Stimulated activated CD8-positive, alpha-beta memory T cell treated with anti-CD3 and anti-CD28 coated beads, Interleukin-12 subunit alpha, Interleukin-12 subunit beta, amount 100 ng/mL, for 4 hours (primary cell): Measurements from ENCODE around the gene NPAP1.
"Not testable (repeated sequence)": the region's sequence is repeated elsewhere in the genome, so short reads cannot be mapped to it uniquely, and the experiment has no call there.

Experiments
- DNase-seq: peaks from one replicate; pipeline ENCODE4 v3.0.0-alpha.2; 2020; ENCODE audit warnings: low read depth

The NPAP1 gene, protein sequence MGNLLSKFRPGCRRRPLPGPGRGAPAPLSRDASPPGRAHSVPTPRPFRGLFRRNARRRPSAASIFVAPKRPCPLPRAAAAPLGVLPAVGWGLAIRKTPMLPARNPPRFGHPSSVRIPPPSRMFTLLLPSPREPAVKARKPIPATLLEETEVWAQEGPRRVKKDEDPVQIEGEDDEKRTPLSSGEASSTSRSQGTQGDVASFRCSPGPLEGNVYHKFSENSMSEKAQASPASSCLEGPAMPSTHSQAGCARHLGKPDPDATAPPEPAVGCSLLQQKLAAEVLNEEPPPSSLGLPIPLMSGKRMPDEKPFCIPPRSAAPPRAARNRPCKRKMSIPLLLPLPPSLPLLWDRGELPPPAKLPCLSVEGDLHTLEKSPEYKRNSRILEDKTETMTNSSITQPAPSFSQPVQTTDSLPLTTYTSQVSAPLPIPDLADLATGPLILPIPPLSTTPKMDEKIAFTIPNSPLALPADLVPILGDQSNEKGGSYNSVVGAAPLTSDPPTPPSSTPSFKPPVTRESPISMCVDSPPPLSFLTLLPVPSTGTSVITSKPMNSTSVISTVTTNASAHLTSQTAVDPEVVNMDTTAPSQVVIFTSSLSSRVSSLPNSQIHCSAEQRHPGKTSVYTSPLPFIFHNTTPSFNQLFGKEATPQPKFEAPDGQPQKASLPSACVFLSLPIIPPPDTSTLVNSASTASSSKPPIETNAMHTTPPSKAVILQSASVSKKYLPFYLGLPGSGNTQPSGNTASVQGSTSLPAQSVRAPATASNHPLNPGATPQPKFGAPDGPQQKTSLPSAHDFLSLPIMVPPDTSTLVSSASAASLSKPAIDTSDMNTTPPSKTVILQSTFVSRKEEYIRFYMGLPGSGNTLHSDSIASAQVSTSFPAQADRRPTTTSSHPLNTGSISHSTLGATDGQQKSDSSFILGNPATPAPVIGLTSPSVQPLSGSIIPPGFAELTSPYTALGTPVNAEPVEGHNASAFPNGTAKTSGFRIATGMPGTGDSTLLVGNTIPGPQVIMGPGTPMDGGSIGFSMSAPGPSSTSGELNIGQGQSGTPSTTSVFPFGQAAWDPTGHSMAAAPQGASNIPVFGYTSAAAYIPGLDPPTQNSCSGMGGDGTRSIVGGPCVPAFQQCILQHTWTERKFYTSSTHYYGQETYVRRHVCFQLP

GRCh38 chr15:24675332-24676144, at the start of gene NPAP1:
Gene NPAP1, plus strand, starts transcription at chr15:24675775. Its CDS starts 93 bp downstream, at chr15:24675868.
- DNase-seq, result no peak

DNA sequence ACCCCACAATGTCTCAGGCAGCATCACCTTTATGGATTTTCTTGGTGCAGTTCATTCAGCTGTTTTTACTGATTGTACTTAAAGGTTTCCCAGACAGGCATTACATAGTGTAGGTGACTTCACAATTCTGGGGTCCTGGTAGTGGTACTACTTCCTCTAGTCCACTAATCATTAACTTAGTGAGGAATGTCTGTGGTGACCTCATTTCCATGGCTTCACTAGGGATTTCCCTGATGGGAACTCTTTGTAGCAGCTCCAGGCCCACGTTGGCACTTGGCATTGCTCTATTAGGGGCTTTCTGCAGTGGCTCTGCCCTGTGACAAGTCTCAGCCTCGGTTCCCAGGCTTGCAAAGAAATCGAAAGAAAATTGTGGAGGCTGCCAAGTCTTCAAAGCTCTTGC, 48.1 kb upstream of the NPAP1 start:
- DNase-seq, result no peak

DNA sequence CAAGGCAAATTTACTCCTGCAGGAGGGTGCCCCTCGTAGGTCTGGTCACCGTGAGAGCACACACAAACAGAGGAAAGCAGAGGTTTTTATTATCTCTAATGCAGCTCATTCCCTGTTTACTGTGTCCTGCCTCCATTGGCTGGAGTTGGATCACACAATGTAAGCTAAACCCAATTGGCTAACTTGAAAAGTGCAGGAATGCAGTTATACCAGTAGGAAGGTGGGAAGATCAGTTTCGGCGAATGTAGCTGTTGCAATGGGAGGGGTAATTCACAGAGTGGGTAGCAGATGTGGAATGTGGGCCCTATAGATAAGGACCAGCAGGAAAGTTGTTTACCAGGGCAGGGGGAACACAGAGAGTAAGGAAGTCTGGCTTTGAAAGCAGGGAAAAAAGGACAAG, 42.5 kb upstream of the NPAP1 start:
- no peak for DNase-seq

DNA sequence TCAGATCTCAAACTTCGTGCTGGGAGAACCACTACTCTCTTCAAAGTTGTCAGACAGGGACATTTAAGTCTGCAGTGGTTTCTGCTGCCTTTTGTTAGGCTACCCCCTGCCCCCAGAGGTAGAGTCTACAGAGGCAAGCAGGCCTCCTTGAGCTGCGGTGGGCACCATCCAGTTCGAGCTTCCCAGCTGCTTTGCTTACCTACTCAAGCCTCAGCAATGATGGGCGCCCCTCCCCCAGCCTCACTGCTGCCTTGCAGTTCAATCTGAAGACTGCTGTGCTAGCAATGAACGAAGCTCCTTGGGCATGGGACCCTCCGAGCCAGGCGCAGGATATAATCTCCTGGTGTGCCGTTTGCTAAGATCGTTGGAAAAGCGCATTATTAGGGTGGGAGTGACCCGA, 36.2 kb upstream of the NPAP1 start:
- not testable (repeated sequence) for DNase-seq

DNA sequence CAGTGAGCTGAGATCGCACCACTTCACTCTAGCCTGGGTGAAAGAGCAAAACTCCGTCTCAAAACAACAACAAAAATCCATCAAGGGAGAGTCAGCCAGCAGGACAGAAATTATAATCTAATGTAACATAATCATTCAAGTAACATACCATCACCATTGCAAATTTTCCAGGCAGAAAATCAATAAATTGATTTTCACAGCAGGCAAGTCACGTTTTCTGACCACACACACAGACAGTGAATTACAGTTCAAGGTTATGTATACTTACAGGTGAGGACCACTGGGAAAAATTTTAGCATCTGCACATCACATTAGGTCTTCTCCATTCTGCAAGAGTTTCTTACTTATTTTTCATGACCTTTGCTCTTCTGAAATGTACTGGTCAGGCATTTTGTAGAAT, 29.9 kb upstream of the NPAP1 start:
- DNase-seq, result no peak

DNA sequence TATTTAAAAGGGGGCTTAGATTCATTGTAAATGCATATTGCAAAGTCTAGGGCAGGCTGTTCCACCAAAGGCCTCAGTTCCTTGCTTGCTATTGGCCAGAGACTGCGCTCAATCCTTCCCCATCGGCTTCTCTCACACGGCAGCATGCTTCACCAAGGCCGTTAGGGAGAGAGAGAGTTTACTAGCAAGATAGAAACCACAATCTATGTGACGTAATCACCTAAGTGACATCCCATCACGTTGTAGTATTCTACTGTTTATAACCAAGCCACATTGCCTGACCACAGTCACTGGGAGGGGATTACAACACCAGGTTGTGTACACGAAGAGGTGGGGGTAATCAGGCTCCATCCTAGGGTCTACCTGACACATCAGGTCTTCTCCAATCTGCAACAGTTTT, 16.0 kb upstream of the NPAP1 start:
- no peak for DNase-seq

GRCh38 chr15:24662991-24663390, 12.6 kb upstream of the NPAP1 start:
- no peak for DNase-seq

DNA sequence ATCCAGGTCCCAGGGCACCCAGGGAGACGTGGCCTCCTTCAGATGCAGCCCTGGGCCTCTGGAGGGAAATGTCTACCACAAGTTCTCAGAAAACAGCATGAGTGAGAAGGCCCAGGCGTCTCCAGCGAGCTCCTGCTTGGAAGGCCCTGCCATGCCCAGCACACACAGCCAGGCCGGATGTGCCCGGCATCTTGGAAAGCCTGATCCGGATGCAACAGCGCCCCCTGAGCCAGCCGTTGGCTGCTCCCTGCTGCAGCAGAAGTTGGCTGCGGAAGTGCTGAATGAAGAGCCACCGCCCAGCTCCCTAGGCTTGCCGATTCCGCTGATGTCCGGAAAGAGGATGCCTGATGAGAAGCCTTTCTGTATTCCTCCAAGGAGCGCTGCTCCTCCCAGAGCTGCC, 856 bp downstream of the NPAP1 start:
- no peak for DNase-seq

- no peak for DNase-seq
These were observed 2.9 kb downstream of the NPAP1 start for GRCh38 chr15:24678485-24678884.

GRCh38 chr15:24682002-24682401, 6.4 kb downstream of the NPAP1 start:
- no peak for DNase-seq

GRCh38 chr15:24682905-24683304, 7.3 kb downstream of the NPAP1 start:
- not testable (repeated sequence) for DNase-seq

GRCh38 chr15:24683736-24684135, 8.2 kb downstream of the NPAP1 start:
- no peak for DNase-seq

DNA sequence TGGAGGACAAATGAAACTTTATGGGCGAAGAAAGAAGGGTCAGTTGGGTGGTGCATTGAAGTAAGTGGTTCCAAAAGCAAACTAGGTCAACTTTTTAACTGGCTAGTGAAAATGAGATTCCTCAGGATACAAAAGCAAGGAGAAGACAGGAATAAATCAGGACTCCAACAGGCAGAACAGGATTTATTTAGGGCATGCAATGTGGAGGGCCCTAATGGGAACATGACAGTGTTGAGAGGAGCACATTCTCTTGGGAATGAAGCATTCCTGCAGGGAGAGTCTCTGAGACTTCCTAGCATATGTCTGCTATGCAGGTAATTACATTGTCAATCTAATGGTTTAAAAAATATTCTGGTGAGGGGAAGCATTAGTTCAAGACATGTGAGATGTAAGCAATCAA, 8.7 kb downstream of the NPAP1 start:
- DNase-seq, result no peak

GRCh38 chr15:24696201-24696600, 20.6 kb downstream of the NPAP1 start:
- no peak for DNase-seq

- no peak for DNase-seq
These were observed 21.3 kb downstream of the NPAP1 start for GRCh38 chr15:24696842-24697241.

DNA sequence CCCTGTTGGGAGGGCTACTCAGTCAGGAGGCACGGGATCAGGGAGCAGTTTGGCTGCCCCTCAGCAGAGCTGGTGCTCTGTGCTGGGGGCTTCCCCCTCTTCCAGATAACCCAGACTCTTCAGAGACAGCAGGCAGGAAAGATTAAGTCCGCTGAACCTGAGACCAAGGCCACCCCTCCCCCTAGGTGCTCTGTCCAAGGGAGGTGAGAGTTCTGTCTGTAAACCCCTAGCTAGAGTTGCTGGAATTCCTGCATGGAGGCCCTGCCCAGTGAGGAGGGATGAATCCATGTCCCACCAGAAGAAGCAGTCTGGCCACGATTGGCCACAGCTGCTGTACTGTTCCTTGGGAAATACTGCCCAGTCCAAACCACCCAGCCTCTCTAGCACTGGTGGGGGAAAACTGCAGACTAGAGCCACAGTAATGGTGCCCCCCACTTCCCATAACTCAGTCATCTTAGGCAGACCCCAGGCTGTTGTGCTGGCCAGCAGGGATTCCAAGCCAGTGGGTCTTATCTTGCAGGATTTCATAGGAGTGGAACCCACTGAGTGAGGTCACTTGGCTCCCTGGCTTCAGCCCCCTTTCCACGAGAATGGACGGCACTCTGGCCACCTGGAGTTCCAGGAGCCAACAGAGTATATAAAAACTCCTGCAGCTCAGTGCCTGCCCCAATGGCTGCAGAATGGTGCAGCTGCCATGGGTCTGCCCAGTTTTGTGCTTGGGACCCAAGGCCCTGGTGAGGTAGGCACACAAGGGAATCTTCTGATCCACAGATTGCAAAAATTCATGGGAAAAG, 42.9 kb downstream of the NPAP1 start:
- no peak for DNase-seq

GRCh38 chr15:24729760-24730159, 54.2 kb downstream of the NPAP1 start:
- no peak for DNase-seq
